Kidney epithelial cell (primary cell): ENCODE results near the gene HSD17B4. TPM values are rescaled to one million over a fixed set of nuclear protein-coding genes. Genes with fewer than 3 reads are reported as not detected.
"Not testable (repeated sequence)": the region's sequence is repeated elsewhere in the genome, so short reads cannot be mapped to it uniquely, and the experiment has no call there.

Experiments used
- DNase-seq: peaks from one replicate; pipeline ENCODE4 v3.0.0-alpha.2; 2010; ENCODE audit warnings: low read depth
- H3K27me3 ChIP-seq: 2 replicates; pipeline ENCODE4 v1.6.0; 2011; ENCODE audit warnings: low read length; ENCODE audit not compliant: control insufficient read depth, insufficient read depth
- H3K36me3 ChIP-seq: 2 replicates; pipeline ENCODE4 v1.5.1; 2011; ENCODE audit warnings: low read length; ENCODE audit not compliant: control insufficient read depth, insufficient read depth
- H3K4me3 ChIP-seq: 2 replicates; pipeline ENCODE4 v1.5.1; 2011; ENCODE audit warnings: low read depth, mild to moderate bottlenecking, control low read depth, low read length
- total RNA-seq: library from RNA; depleted of rRNA; stranded (reverse); fragments of >200 nt; gene quantifications from 2 replicates; pipeline ENCODE4 v1.2.3, GENCODE V29; 2015
- TF ChIP-seq, protein P1 (sequence below): IDR thresholded peaks from 2 replicates; pipeline ENCODE4 v1.5.1; 2011; ENCODE audit warnings: mild to moderate bottlenecking, moderate library complexity, low read length, control low read depth, inconsistent platforms; ENCODE audit not compliant: insufficient read depth, poor library complexity, severe bottlenecking

The HSD17B4 gene
- total RNA-seq, 1 donor from 2014 or later = 74.0 TPM

DNA sequence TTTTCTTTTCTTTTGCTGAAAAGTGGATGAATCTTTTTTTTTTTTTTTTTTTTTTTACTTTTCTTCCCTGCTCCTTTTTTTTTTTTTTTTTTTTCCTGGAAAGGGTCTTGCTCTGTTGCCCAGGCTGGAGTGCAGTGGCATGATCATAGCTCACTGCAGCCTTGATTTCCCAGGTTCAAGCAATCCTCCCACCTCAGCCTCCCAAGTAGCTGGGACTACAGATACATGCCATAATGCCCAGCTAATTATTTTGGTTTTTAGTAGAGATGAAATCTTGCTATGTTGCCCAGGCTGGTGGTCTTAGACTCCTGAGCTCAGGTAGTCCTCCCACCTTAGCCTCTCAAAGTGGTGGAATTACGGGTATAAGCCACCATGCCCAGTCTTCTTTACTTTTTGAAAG lies 20.9 kb downstream of the HSD17B4 start:
- no peak for DNase-seq
- Histone ChIP-seq H3K4me3 (no peak overlapping the region), H3K36me3 (no peaks in the 10 kb centered on the region), H3K27me3 (no peaks in the 10 kb centered on the region)
- TF ChIP-seq, protein P1, sequence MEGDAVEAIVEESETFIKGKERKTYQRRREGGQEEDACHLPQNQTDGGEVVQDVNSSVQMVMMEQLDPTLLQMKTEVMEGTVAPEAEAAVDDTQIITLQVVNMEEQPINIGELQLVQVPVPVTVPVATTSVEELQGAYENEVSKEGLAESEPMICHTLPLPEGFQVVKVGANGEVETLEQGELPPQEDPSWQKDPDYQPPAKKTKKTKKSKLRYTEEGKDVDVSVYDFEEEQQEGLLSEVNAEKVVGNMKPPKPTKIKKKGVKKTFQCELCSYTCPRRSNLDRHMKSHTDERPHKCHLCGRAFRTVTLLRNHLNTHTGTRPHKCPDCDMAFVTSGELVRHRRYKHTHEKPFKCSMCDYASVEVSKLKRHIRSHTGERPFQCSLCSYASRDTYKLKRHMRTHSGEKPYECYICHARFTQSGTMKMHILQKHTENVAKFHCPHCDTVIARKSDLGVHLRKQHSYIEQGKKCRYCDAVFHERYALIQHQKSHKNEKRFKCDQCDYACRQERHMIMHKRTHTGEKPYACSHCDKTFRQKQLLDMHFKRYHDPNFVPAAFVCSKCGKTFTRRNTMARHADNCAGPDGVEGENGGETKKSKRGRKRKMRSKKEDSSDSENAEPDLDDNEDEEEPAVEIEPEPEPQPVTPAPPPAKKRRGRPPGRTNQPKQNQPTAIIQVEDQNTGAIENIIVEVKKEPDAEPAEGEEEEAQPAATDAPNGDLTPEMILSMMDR = no peak

DNA sequence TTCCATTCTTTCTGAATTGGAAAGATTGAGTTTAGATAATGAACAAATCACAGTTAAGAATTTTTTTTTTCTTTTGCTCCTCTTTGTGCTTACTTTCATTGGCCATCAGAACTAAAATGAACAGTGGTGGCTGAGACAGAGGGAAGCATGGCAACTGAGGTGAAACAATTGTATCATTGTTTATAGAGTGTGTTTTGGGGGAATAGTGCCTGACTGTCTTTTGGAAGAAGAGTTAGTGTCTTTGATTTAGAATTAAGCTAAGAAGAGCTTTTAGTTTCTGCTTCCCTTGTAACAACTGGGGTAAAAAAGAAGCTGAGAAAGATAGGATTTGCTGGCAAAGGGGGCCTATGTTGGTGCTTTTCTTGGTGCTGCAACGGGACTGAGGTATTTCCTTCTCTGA lies 24.0 kb downstream of the HSD17B4 start:
- DNase-seq = no peak
- no peaks in the 10 kb centered on the region for H3K27me3 ChIP-seq
- H3K4me3 ChIP-seq = no peak overlapping the region
- TF ChIP-seq, protein P1 = no peak
- H3K36me3 ChIP-seq = no peaks in the 10 kb centered on the region

DNA sequence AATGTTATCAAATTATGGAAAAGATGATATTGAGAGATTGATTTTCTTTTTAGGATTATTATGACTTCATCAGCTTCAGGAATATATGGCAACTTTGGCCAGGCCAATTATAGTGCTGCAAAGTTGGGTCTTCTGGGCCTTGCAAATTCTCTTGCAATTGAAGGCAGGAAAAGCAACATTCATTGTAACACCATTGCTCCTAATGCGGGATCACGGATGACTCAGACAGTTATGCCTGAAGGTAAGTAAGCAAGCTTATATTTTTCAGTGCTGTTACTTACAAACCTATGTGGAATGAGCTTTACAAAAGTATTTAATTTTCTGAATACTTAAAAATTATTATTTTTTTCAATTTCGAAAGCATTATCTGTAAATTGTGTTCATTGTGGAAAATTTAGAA lies 26.5 kb downstream of the HSD17B4 start:
- TF ChIP-seq, protein P1 = no peak

DNA sequence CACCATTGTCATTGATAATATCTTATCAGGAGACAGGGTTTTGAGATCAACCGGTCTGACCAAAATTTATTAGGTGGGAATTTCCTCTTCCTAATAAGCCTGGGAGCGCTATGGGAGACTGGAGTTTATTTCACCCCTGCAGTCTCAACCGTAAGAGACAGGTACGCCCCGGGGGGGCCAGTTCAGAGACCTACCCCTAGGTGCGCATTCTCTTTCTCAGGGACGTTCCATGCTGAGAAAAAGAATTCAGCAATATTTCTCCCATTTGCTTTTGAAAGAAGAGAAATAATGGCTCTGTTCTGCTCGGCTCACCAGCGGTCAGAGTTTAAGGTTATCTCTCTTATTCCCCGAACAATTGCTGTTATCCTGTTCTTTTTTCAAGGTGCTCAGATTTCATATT lies 28.3 kb downstream of the HSD17B4 start:
- not testable (repeated sequence) for H3K36me3 ChIP-seq, DNase-seq

More for the DNA sequence above, 26.5 kb downstream of the HSD17B4 start:
- DNase-seq = no peak
- H3K4me3 ChIP-seq = no peak overlapping the region
- no peaks in the 10 kb centered on the region for H3K36me3 ChIP-seq
- no peaks in the 10 kb centered on the region for H3K27me3 ChIP-seq

DNA sequence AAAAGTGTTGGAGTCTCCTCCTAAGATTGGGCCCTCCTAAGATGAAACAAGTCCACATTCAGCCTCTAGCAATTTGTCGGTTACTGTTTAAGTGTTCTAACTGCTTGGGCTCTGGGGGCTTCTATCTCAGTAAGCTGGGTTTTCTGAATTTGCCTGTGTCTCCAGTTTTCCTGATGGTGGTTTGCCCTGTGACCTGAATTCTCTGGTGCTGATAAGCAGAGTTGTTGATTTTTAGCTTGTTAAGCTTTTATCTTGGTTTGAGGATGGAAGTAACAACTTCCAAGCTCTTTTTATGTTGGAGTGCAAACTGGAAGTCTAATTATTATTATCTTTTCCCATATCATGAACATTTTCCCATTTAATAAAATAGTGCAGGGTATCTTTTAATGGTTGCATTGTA lies 30.9 kb downstream of the HSD17B4 start:
- DNase-seq = no peak
- Histone ChIP-seq H3K36me3 (no peaks in the 10 kb centered on the region), H3K27me3 (no peaks in the 10 kb centered on the region), H3K4me3 (no peak overlapping the region)
- TF ChIP-seq, protein P1 = no peak

More for the DNA sequence above, 28.3 kb downstream of the HSD17B4 start:
- H3K4me3 ChIP-seq, H3K27me3 ChIP-seq: not testable (repeated sequence)

DNA sequence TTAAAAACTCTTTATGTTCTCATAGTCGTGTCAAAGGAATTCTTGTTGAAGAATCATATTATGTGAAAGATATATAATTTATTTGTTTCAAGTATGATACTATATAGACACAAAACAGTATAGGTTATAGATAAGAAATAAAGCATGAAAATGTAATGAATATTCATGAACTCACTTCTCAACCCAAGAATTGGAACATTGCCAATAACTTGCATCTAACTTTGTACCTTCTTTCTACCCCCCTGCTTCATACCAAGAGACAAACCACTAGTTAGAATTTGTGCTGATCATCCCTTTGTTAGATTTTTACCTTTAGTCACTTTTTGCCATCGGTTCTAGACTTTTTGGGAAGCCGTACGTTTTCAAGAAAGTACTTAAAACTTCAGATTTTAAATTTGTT lies 32.6 kb downstream of the HSD17B4 start:
- Histone ChIP-seq H3K36me3 (no peaks in the 10 kb centered on the region), H3K4me3 (no peak overlapping the region), H3K27me3 (no peaks in the 10 kb centered on the region)
- DNase-seq = no peak
- TF ChIP-seq, protein P1 = no peak
